HG03025 (cell line): ENCODE data around the gene ANO4.
"Not testable (repeated sequence)": the region's sequence is repeated elsewhere in the genome, so short reads cannot be mapped to it uniquely, and the experiment has no call there.

Experiments used
- ATAC-seq: cut with Tn5 transposase; IDR thresholded peaks from one replicate; pipeline ENCODE4 v1.9.1; 2021; ENCODE audit warnings: mild to moderate bottlenecking, moderate library complexity; ENCODE audit not compliant: unreplicated experiment, low FRiP score

Gene ANO4

GRCh38 chr12:101074940-101075680 is 280.5 kb downstream of the ANO4 start:
- ATAC-seq: no peak

DNA sequence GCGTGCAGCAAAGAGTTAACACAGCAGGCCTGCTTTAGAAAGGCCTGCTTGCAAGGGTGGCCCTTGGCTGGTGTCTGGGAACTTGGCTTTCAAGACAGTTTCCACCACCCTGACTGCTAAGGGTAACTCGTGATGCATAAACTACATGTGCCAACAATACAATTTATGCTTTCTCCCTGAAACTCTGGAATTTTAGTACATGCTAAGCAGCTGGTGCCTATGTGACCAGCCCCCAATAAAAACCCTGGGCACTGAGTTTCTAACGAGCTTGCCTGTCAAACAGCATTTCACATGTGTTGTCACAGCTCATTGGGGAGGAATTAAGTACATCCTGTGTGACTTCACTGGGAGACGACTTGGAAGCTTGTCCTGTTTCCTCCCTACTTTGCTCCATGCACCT is 282.3 kb downstream of the ANO4 start:
- ATAC-seq: no peak

GRCh38 chr12:101077791-101078528 is 283.4 kb downstream of the ANO4 start:
- ATAC-seq: no peak

DNA sequence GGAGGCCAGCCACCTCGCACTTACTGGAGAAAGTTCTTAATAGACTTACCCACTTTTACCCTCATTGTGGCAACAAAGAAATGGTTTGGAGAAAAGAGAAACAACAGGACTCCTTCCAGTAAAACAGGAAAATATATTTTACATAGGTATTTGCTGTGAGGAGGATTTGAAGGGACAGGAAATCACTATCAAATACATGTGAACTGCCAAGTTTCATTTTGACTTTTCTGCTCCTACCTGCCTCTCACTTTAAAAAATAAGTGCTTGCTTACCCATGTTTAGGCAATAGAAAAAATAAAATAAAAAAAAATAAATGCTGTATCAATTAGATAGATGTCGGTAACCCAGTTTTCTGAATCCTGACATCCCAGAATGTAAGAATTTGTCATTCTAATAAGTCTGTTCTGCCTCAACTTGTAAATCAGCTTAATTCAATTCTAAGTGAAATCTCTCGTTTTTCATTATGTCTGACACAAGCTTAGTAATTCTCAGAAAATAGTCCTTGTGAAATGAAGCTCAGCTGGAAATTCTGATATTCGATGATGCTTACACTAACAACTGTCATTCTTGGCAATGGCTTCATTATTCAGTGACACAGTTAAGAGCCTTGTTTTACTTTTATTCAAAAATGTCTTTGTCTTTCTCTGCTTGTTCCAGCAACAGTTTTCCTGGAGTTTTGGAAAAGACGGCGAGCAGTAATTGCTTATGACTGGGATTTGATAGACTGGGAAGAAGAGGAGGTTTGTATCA is 284.1 kb downstream of the ANO4 start:
- ATAC-seq: no peak

DNA sequence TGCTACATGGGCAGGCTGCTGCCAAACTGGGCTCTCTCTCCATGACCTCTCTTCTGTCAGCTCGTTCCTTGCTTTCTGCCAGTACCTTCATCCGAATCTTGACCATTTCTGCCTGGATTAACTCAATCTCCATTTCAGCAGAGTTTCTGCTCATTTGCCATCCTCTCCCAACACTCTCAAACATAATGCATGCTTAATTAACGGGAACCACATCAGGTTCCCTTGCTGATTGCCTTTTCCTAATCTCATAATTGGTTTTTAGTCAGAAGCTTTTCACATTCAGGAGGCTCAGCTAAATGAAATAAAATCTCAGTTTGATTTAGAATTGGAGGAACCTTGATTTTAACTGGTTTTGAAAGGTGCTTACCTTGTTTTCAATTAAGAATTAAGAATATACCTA is 288.1 kb downstream of the ANO4 start:
- no peak for ATAC-seq

DNA sequence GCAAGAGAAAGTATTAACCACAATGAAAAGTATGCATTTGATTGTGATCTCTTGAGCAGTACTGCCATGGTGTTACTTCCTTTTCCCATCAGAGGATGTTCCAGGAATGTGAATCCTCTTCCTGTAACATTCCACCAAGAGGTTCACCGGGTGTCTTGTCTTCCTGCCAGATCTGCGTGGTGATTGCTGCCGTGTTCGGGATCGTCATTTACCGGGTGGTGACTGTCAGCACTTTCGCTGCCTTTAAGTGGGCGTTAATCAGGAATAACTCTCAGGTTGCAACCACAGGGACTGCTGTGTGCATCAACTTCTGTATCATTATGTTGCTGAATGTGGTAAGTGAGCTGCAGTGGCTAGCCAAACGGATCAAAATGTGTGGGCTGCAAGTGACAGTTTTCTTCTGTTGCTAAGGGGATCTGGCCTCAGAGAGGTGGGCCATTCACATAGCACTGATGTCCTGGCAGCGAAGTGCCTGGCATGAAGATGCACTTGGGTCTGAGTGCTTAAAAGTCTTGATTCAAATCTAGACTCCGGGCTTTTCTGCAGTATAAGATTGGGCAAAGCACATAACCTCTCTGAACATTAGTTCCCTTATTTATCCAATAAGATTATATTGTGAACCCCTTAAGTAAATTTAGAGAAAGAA is 292.0 kb downstream of the ANO4 start:
- no peak for ATAC-seq

- ATAC-seq: no peak
These were observed 293.3 kb downstream of the ANO4 start for GRCh38 chr12:101087920-101088319.

DNA sequence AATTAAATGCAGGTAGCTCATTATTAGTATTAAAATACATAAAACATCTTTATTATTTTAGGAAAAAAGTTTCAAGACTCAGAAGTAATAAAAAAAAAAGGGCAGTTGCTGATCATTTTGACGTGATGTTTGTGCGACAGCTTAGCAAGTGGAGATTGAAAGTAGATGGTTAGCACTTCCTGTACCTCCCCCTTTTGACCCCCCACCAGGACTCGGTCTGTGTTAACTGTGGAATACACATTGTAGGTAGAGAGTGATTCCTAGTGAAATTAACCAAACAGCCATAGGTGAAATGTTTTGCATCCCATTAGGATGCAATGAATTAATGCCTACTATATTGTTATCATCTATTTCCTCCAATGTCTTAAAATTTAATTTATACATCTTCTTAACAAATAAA is 294.7 kb downstream of the ANO4 start:
- ATAC-seq: no peak

DNA sequence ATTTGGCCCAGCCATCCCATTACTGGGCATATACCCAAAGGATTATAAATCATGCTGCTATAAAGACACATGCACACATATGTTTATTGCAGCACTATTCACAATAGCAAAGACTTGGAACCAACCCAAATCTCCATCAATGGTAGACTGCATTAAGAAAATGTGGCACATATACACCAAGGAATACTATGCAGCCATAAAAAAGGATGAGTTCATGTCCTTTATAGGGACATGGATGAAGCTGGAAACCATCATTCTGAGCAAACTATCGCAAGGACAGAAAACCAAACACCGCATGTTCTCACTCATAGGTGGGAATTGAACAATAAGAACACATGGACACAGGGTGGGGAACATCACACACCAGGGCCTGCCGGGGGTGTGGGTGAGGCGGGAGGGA is 295.6 kb downstream of the ANO4 start:
- ATAC-seq: not testable (repeated sequence)

DNA sequence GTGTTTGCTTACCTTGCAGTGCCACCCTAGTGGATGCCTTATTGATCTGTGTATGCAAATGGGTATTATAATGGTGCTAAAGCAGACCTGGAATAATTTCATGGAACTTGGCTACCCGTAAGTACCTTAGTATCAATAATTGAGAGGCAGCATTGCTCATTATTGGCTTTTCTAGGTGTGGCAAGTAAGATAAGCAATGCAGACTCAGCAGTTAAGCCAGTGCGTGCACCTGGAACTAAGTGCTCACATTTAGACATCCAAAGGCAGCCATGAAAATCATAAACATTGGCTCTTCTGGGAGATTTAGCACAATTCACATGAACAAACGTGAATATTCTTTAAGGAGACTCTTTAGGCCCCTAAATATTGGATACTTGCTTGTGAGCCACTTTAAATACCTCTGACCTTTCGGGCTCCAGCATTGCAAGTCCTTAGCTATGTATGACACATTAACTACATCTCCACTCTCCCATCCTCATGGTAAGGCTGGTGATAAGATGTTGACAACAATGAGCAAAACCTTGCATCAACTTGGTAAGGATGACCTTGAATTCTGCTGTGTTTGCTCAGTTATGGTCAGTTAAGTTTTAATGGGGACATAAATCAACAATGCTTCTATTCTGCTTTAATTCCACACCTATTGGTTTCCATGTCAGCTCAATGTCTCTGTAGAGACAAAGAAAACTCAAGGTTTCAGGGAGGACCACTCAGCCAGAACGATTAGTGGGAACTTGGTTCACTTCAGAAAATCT is 303.4 kb downstream of the ANO4 start:
- ATAC-seq: no peak

- ATAC-seq: no peak
These were observed 312.6 kb downstream of the ANO4 start for GRCh38 chr12:101107032-101107763.

- ATAC-seq: no peak
These were observed 313.6 kb downstream of the ANO4 start for GRCh38 chr12:101108130-101108529.

DNA sequence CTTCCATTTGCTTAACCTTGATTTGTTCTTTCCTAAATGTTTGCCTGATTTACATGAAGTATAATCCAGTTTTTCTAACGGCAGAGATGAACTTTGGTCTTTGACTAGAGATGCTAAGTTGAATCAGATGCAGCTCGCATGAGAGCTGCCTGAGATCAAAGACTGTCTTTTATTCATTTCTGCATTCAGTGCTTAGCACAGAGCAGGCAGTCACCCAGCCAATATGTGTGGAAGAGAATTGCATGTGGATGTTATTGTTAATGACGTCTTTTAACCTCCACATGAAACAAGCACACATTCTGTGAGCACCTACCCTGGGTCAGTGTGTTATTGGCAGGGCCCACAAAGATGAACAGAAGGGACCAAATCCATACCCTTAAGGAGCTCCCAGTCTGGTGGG is 316.3 kb downstream of the ANO4 start:
- ATAC-seq: no peak

GRCh38 chr12:101111441-101111840 is 316.9 kb downstream of the ANO4 start:
- ATAC-seq: no peak

DNA sequence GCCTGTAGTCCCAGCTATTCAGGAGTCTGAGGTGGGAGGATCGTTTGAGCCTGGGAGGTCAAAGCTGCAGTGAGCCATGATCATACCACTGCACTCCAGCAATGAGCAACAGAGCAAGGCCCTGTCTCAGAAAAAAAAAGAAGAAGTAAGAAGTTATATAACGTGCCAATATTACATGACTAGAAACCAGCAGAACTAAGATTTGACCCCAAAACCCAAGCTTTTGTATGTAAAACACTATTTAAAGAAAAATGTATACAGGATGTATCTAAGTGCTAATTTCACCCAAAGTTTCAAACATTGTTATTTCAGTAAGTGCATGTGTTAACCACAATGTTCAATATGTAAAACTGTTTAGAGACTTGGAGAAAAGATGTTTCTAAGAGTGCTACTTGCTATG is 320.8 kb downstream of the ANO4 start:
- ATAC-seq: no peak

DNA sequence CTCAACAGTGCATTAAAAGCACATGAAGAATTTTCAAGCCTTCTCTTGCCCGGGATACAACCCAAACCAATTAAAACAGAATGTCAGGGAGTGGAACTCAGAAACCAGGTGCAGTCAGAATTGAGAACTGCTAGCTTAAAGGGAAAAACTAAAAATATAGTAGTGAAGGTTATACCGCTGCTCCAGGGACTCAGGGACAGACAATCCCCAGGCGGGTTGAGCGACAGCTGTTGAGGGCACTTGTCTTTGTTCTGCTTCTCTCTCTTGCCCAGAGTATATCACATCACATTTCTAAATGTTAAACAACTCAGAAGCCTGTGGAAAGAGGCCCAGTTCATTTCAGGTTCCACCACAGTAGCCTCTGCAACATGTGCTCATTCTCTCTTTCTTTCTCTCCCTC is 322.3 kb downstream of the ANO4 start:
- no peak for ATAC-seq

GRCh38 chr12:101117842-101118241 is 323.3 kb downstream of the ANO4 start:
- no peak for ATAC-seq

DNA sequence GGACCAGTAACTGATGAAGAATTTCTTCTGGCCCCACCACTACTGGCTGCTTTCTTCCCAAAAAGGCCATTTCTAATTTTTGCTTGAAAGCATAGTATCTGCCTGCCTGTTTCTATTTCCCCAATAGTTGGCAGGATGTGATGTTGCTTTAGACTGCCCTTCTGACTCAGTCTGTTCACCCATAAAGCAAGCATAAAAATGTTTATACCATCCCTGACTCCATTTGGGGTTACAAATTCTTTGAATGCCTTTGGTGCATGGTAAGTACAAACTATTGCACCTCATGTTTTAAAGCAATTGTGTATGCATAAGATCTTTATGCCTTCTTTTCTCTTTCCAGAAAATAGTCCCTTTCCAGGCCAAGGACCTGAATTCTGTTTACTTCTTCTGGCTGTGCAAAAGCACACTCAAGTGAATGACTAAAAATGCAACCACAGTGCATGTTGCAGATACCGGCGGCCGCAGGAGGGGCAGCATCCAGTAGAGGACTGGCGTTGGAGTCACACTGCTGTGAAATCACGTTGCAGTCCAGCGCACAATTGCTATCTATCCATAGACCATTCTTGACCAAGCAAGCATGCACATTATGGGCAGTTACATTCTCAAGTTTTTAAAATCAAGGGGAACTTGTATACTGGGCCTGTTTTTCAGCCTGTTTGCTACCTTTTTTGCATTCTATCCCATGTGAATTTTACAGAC is 333.1 kb downstream of the ANO4 start:
- ATAC-seq: no peak
